ENCODE data around the gene CCND1.

The CCND1 gene

DNA sequence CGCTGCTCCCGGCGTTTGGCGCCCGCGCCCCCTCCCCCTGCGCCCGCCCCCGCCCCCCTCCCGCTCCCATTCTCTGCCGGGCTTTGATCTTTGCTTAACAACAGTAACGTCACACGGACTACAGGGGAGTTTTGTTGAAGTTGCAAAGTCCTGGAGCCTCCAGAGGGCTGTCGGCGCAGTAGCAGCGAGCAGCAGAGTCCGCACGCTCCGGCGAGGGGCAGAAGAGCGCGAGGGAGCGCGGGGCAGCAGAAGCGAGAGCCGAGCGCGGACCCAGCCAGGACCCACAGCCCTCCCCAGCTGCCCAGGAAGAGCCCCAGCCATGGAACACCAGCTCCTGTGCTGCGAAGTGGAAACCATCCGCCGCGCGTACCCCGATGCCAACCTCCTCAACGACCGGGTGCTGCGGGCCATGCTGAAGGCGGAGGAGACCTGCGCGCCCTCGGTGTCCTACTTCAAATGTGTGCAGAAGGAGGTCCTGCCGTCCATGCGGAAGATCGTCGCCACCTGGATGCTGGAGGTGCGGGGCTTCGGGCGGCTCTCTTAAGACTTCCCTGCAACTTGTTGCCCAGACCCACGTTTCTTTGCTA is at the start of gene CCND1:
TSS of gene CCND1 (plus strand) at position 162 of the 587 bp plus-strand sequence. CDS start at position 320, 158 bp downstream.
- DNase-seq = peak; percentile 20 to 38

DNA sequence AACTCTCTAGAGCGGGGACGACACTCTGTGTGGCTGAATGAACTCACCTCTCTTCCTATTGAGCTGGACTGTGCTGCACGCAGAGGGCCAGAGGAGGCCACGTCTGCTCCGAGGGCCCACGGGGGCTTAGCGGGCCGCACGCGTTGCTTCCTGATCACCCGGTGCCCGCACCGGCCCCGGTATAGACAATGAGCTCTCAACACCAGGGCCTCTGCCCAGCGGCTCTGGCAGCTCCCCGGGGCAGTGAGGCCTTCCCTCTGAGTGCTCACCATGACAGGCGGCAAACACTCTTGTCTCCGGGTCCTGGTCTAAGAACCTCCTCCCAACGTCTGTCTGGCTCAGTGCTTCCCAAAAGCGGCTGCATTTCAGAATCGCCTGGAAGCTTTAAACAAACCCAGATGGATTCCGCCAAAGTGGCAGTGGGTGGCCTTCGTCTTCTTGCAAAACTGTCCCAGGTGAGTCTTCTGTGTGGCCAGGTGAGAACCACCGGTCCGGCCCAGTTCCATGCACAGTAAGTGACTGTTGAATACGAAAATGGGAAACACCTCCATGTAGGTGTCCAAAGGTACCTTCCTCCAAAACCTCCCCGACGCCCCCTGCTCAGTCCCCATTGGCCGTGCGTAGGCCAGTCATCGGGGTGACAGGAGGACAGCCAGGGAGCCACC is 47.8 kb upstream of the CCND1 start:
- DNase-seq = no peak

DNA sequence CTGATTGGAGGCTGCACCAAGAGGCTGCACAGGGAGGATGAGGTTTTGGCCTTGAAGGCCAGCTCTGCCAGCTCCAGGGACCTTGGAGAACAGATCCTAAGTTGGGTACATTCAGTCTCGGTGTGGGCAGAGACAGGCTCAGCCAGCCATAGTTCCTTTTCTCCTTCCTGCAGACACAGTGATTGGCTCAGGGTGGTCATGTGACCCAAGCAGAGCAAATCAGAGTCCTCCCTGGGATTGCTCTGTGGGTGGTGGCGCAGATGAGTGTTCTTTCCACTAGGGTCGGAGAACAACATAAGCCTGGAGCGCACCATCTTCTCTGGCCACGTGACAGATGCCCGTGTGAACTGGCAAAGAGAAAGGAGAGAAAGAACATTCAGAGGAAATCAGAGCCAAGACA is 47.1 kb upstream of the CCND1 start:
- no peak for DNase-seq

DNA sequence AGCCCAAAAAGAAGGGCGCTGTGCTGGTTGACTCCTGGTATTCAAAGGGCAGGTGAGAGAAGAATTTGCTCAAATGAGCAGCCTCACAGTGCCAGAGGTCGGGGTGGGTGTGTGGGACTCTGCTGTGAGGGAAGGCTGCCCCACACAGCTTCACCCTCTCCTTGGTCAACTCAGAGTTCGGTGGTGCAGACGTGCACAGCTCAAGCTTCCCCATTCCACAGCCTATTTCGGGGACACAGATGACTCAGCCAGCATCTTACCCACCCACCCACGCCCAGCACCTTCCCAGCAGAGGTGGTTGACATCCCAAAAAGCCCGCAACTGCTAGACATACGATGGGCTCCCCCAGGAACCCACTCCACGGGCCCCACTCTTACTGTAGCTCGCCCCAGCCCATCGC is 46.5 kb upstream of the CCND1 start:
- DNase-seq = no peak

DNA sequence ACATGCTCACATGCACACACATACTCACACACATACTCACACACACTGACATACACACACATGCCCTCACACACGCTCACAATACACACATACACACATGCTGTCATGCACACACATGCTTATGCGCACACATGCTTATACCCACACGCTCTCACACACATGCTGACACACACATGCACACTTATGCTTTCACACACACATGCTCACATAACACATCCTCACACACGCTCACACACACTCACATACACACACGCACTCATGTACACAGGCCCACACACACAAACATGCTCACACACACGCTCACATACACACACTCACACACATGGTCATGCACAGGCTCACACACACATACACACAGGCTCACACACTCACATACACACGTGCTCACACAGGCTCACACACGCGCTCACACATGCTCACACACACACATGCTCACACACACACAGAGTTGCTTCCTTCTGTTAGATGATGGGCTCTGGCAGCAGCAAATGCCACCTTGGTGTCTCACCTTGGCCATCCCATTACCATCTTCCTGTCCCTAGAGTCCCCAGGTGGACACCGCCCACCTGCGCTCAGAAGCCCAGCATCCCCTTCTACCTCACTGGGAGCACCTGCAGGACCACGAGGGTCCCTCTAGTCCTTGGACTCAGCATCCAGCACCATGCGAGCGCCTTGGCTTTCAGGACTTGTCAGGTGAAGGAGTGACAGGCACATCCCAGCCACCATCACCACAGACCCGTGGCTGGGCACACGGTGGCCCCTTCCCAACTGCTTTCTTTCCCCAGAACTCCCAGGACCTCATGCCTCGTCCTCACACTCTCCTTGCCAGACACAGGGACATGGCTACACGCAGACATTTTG is 44.9 kb upstream of the CCND1 start:
- DNase-seq = no peak

DNA sequence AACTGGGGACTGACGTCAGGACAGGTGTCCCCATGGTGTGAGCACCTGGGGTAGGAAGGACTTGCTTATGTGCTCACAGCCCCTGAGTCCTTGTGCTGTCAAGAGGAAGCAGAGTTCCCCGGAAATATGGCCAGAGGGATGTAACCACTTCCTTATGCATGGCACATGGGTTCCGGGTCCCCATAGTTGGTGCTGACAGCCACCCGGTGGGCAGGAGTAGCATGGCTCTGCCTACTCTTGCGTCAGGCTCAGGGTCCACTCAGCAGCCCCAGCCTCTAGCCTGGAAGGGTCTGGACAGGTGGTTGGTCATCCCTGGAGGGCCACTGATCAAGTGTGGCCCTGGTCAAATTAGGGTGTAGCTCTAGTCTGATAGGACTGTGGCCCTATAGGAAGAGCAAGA is 42.8 kb upstream of the CCND1 start:
- DNase-seq = no peak

DNA sequence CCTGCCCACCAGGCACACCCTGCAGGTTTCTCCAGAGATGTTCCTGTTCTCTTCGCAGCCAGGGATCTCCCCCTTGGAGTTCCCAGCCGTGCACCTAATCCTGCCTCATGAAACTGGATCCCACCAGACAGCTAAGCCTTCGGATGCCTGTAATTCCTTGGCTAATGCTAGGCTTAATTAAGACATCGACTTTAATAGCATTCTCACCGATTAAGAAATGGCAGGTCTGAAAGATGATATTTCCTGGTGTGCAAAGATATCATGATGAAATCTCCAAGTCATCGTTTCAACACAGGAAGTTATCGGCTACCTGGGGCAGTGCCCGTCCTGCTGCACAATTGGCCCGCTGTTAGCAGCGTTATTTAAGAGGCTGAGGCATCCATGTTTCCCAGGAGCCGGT is 41.5 kb upstream of the CCND1 start:
- DNase-seq = no peak

DNA sequence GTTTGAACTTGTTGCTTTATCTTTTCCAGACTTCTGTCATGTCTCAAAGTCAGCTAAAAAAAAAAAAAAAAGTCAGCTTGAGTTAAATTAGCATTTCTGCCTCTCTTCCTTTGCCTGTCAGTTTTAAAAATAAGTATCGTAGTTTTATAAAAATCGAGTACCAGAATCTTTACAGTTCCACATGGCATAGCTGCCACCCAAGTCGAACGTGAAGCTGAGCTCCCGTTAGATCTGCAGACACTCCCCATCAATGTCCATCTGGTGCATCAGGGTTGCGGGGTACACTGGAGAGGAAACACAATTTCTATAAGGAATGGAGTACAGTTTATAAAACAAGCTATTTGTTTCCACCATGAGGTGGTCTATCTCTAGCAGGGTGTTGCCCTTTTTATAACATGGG is 41.0 kb upstream of the CCND1 start:
- DNase-seq = no peak

DNA sequence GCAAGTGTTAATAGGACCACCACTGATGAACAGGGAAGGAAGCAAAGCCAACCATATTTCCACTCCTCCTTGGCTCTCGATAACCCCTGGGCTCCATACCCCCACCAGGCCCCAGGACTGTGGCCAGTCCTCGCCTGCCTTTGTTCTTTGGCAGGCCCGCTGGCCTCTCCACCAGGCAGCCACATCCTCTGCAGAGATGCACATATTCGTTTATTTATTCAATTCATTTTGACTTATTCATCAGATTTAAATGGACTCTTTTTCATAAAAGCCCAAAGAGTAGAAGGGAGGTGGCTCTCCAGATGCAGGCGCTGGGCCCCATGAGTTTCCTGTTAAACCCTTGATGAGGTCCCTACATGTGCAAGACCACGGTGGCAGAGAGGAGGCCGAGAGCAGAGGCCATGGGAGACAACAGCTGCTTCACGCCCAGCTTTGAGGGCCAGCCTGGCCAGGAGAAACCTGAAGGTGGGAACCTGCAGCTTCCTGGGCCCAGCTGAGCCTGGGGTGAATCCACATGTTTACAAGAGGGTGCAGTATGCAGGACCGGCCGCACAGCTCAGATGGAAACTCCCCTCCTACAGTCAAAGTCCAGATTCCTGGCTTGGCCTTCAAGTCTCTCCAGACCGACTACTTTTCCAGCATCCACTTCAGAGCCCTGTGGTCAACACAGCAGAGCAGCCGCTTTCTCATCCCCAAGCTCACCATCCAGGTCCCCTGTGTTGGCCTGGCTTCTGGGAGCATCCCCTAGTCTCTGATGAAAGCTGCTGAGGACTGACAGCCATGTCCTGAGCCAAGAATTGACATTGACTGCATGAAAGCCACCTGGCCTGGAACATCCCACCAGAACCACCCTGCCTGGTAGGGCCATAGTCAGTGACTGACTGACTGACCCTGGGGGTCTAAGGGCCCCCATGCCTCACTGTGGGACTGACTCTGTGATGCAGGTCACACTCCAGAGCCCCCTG is 39.7 kb upstream of the CCND1 start:
- DNase-seq = no peak

DNA sequence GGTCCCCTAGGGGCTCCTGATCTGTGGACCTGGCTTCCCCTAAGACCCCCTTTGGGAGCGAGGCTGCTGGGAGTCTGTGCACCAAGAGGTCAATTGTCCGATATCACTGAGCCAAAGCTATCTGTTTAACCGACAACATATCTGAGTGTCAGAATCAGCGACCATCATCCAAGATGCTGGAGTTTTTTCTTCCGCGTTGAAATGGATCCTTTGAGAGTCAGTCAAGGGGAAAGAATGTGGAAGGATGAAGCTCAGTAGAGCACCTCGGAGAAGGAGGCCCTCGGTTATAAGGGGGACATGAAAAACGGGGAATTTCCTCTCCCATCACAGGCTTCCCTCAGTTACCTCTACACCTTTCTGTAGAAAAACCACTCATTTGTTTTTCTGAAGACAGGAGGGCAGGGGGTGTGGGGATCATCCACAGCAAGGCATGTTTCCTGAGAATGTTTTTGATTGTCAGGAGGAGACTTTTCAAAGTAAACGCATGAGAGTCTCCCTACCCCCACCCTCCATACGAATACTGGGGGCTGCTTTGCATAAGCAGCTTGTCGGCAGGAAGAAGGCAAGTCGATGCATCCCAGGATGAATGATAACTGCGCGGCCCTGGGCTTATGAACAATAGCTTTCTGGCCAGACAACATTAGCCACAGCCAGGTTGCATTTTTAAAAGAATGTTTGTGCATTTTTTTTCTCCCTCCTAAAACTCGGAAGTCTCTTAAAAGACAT is 37.7 kb upstream of the CCND1 start:
- no peak for DNase-seq

DNA sequence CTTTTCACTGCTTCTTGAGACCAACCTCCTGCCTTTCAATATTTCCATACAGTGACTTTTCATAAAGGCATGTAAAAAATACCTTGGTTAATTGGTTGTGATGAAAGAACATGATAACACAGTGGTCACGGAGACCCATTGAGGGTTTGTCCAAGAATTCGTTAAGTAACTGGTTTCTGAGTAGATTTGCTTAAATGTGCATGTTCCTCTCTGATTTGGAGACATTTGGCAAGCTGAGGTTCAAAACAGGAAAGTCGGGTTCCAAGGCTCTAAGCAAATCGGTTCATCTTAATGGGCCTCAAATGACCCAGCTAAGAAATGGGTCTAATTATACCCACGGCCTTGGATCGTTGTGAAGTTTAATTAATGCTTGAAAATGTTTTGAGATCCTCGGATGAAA is 36.9 kb upstream of the CCND1 start:
- DNase-seq = no peak

DNA sequence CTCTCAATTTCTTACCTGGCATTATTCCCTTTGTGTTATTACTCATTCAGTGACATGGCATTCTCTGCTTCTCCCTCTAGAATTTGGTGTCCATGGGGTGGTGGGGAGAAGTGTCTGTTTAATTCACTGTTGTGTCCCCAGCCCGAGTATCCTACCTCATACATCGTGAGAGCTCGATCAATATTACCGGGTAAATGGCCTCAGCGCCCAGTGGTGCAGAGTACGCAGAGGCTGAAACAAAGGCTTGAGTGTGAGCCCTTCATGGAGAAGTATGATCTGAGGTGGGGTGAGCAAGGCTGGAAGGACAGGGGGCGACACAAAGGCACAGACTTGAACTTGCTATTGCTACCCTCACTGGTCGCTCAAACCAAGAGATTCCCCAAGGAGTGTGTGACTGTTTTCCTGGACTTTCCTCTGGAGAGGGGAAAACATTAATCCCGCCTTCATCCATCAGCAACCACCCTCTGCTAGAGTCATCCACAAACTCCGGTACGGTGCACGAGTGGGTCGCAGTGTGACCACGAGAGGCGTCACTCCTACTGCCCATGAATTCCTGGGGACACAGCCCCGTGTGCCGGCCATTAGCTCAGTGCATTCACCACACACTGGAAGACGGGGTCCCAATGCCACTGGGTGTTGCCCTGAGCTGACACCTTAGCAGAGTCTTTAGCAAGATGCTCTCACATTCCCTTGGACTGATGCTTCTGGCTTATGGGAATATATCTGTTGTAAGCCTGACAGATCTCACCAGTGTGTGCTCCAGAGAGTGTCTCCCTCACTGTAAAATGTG is 35.0 kb upstream of the CCND1 start:
- no peak for DNase-seq

DNA sequence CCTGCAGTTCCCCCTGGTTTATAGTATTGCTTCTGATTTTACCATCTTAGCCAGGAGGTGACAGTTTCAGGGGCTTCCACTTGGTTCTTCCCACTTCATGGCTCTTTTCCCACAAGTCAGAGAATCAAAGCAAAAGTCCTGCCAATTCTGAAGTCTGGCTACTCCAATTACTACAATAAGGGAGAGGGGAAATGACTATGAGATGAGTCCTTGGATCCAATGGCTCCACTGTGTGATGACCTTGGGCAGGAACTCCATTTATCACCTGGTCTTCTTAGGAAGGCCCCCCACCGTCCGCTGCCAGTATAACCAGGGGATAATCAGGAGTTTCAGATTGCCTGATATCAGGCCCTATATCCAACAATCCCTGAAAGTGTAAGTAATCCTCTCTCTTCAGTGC is 31.6 kb upstream of the CCND1 start:
- no peak for DNase-seq

DNA sequence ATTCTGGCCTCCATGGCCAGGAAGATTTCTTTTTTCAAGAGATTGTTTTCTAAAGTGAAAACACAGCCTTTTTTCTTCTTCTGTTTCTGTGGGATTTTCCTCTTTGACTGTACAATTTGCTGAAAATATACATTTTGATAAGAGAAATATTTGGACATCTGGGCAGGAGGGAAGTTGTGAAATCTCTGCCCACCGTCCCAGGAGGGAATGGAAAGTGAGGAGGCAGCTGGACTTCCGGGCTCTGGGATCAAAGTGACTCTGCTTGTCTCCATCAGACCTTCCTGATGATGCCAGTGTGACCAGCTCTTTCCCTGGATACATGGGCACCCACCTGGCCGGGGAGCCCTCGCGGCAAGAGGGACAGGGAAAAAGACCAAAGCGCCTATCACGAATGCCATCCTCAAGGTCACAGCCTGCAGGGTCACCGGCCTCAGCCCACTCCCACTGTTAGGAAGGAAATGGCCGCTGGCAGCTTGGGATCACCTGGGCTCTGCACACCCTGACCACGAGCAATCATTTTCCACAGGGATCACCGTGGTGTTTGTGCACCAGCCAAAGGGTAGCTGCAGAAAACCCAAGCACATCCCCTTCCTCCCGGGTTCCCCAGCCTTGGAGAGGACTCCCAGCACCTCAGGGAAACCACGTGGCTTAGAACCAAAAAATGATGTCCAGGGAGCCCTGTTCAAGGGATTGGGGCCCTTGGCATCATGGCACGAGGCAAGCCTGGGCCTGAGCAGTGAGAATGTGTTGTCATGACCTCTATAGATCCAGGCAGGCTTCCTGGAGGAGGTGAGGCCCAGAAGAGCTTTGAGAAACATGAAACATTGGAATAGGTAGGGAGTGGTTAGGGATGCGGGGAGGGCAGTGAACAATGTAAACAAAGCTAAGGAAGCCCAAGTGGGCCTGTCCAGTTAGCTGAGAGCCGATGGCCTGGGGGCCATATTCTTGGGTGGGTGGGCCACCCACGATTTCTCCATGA is 29.1 kb upstream of the CCND1 start:
- DNase-seq = no peak

DNA sequence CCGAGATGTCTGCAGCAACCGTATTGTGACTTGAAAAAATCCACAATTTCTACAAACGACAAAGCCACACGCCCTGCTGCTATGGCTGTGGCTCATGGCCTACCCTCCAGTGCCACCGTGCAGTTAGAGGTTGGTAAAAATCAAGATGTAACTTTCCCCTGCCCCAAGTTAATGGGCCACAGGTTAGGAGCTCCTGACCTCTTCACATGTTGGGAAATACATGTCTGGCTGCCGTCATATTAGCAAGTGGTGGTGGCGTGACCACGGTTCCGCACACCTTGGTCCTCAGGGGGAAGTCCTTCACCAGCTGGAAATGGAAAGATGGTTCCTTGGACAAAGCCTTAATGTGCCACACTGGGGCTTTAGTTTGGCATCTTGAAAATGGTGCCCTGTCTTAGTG is 27.4 kb upstream of the CCND1 start:
- no peak for DNase-seq

DNA sequence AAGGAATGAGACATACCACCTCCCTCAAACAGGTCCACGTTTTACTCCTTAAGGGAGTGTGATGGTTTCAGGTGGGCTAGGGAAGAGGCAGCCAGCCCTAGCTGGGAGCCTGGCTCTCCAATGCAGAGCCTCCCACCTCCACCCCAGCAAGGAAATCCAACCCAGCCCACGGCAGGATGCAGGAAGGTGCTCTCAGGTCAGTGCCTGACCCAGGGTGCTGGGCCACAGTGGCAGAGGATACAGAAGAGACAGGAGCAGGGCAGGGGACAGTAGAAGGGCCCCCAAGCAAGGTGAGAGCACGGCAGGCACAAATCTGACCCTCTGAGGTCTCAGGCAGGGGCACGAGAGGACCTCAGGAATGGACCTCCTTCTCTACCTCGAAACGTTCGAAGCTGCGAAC is 26.9 kb upstream of the CCND1 start:
- no peak for DNase-seq

DNA sequence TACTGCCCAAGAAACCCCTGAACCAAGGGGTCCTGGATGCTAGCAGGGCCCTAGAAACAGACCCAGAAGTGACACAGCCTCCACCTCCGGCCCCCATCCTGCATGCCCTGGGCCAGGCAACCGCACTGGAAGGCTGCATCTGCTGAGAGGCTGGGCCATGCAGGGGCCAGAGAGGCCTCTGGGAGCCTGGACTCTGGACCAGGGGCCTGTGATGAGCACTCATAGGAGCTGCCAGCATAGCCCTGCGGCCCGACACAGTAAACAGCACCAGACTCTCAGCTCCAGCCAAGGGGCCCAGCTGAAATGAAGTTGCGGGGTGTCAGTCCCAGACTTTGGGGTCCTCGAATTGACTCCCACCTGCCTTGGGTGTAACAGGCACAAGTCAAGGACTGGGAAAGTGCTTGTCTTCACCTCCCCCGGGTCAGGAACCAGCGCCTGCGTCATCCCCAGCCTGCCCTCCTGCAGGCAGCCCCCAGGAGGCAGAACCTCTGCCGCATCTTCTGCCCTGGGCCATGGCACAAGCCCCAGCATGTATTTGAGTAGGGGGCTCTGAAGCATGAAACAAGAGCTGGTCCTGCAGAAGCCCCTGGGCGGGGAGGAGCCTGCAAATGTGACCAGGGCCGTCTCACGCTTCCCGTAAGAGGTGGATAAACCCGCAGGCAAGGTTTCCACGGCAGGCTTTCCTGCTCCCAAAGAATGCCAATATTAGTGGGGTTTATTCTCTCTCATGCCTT is 25.2 kb upstream of the CCND1 start:
- DNase-seq = no peak

DNA sequence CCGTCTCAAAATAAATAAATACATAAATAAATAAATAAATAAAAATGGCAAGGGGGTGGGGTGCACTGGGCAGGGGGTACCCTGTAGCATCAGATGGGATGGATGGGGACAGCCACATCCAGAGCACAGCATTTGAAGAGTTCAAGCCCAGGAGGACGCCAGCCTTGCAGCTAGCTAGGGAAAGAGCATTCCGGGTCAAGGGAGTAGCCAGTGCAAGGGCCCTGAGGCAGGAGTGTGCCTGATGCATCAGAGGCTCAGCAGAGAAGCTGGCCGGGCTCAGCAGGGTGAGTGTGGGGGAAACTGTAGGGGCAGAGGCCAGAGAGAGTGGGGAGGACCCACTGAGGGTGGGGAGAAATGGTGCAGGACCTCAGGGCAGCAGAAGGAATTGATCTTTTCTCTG is 23.7 kb upstream of the CCND1 start:
- no peak for DNase-seq

DNA sequence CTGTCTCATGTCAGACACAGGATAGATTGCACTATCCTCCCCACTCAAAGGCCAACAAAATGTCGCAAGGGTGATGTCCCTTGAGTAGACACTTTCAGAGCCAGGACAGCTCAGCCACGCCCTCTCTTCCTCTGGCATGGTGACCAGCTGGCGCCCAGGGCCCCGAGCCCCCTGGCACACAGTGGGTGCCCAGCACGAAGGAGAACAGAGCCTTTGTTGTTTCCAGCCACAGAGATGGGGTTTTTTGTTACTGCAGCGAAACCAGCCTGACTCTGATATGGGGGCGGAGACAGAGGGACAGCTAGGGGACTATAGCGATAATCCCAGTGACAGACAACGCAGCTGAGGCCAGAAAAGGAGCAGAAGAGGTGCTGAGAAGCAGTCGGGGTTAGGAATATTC is 23.3 kb upstream of the CCND1 start:
- DNase-seq = no peak
